NCI-H774 (cell line): Measurements from ENCODE around the gene RPL28.
"Not testable (repeated sequence)": the region's sequence is repeated elsewhere in the genome, so short reads cannot be mapped to it uniquely, and the experiment has no call there.

Experiments
- DNase-seq: peaks from one replicate; lab custom pipeline; 2025; lab: John Stamatoyannopoulos, UW

The RPL28 gene

DNA sequence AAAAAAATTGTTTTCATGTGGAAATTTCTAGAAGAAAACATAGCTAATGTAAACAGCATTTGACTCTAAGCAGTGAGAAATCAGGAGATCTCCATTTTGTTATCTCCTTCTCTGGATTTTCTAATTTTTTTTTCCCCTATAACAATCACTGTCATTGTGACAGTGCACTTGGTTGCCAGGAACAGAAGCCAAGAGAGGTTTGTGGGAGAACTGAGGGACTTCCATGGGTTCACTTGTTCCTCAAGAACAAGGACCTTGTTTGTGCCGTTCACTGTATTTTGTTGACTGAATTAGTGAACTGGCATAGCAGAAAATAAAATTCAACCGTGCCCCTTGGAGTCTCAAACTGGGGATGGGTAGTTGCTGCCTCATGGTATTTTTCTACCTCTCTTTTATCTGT lies 40.3 kb downstream of the RPL28 start:
- DNase-seq = no peak

DNA sequence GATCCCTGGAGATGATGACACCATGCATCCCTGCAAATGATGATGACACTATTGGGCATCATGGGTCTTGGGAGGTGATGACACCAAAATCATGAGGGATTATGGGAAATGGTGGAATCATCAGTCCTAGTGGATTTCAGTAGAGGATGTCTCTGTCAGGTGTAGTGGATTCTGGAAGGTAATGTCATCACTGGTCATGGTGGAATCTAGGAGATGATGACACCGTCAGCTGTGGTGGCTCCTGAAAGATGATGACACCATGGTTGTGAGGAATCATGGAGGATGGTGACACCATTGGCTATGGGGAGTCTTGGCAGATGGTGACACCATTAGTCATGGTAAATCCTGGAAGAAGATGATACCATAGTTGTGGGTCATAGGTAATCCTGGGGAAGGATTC lies 45.5 kb downstream of the RPL28 start:
- no peak for DNase-seq

DNA sequence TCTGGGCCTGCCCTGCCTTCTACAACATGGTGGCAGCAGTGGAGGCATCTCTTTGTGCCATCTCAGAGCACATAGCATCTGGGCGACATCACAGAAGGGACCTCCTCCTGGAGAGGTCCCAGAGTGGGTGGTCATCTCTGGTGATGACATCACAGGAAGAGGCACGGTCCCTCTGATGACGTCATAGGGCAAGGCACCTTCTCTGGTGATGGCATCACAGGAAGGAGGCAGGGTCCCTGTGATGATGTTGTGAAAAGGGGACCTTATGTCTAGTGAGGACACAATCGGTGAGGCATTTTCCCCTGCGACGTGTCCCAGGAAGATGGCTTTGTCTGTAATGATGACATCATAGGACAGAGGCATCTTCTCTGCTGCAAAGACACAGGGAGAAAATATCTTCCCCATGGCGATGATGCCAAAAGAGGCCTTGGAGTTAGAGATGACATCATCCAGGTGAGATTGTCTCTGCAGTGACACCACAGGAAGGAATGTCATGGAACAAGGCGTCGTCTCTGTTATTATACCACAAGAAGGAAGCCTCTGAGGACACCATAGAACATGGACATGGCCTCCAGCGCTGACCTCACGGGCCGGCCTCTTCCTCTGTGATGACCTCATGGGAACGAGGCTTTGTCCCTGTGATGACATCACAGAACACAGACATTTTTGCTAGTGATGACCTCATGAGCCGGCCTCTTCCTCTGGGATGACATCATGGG lies 46.7 kb downstream of the RPL28 start:
- no peak for DNase-seq

DNA sequence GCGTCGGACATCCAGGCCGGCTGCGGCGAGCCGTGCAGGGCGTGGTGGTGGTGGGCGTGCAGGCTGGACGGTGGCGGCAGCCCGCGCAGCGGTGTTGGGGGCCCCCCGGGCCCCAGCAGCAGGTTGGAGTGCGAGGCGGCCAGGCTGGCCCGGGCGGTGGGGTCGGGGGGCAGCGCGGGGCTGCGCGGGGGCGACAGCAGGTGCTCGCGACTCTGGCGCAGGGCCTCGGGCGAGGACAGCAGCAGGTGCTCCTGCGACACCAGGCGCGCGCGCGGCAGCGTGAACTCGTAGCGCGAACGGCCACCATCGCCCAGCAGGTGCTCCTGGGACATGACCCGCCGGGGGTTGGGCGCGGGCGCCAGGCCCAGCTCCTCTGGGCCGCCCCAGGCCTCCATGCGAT lies 47.6 kb downstream of the RPL28 start:
- DNase-seq = no peak

DNA sequence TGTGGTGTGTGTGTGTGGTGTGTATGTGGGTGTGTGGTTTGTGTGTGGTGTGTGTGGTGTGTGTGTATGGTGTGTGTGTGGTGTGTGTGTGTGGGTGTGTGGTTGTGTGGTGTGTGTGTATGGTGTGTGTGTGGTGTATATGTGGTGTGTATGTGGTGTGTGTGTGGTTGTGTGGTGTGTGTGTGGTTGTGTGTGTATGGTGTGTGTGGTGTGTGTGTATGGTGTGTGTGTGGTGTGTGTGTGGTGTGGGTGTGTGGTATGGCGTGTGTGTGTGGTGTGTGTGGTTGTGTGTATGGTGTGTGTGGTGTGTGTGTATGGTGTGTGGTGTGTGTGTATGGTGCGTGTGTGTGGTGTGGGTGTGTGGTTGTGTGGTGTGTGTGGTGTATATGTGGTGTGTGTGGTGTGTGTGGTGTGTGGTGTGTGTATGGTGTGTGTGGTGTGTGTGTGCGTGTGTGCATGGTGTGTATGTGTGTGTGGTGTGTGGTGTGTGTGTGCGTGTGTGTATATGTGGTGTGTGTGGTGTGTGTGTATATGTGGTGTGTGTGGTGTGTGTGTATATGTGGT lies 48.7 kb downstream of the RPL28 start:
- DNase-seq = no peak

DNA sequence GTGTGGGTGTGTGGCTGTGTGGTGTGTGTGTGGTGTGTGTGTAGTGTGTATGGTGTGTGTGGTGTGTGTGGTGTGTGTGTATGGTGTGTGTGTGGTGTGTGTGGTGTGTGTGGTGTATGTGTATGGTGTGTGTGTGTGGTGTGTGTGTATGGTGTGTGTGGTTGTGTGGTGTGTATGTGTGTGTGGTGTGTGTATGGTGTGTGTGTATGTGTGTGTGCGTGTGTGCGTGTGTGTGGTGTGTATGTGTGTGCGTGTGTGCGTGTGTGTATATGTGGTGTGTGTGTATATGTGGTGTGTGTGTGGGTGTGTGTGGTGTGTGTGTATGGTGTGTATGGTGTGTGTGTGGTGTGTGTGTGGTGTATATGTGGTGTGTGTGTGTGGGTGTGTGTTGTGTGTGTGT lies 49.3 kb downstream of the RPL28 start:
- DNase-seq = no peak

DNA sequence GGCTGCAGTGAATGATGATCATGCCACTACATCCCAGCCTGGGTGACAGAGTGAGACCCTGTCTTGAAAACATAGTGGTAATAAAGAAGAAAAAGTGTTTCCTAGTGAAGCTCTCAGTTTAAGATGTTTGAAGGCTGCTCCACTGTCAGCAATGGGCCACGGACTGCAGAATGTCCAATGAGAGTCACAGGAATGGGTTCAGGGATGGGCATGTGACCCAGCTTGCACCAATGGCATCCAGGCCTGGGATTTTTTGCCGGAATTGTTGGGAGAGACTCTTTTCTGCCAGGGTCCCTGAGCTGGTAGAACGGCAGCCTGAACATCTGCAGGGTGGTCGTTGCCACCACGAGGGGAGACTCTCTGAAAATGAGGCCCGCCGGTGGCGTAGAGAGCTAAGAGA lies 51.1 kb downstream of the RPL28 start:
- peak; percentile 43 for DNase-seq

DNA sequence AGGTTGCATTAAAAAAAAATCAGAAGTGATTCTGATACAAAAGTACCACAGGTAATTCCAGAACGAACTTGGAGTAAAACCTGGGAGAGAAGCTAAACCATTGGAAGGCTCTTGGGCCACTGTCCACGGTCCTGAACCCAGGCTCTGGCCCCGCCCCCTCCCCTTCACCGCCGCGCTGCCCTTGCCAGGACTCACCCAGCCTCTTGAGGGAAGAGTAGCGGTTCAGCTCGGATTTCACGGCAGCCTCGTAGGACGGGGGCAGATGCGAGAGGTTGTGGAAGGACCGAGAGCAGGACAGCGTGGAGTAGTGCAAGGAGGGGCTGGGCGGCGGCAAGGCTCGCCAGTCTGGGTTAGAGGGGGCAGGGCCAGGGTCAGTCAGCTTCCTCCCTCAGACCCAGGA lies 51.7 kb downstream of the RPL28 start:
- no peak for DNase-seq

DNA sequence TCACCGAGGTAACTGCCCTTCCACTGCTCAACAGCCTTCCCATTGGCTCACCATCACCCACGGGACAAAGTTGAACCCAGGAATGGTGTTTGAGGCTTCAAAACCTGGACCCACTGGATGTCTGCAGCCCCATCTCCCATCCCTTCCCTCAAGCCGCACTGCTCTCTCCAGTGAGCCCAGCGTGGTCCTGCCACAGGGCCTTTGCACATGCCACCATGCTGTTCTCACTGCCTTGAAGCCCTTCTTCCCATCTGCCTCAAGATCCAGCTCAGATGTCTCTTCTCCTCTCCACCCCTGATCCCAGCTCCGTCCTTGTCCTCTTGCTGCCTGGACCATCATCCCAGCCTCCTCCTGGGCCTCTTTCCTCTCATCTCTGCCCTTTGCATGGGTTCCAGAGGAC lies 53.3 kb downstream of the RPL28 start:
- no peak for DNase-seq

DNA sequence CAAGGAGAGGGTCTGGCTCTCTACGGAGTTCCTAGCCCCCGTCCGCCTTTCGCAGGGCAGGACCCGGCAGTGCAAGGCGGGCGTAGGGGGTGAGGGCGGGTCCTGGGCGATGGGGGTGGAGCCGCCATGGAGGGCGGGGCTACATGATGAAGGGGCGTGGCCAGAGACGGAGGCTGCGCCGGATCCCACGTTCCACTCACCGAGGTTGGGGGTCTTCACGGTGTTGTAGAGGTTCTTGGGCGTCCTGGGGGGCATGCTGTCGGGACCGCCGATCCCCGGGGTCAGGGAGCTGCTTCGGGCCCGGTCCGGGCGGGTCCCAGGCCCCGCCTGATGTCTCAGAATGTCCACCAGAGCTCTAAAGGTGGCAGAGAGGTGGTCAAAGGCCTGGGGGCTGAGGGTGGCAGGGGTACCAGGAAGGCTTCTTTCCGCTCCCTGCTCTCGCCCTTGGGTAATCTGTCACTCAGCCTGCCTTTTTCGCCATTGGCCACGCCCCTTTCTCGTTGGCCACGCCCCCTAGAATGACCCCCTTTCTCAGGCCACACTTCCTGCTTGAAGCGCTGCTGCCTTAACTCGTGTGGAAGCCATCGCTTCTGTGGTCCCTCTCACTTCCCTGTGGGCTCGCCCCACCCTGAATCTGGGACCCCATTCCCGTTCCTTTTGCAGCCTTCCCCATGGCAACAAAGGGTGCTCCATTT lies 54.8 kb downstream of the RPL28 start:
- no peak for DNase-seq

DNA sequence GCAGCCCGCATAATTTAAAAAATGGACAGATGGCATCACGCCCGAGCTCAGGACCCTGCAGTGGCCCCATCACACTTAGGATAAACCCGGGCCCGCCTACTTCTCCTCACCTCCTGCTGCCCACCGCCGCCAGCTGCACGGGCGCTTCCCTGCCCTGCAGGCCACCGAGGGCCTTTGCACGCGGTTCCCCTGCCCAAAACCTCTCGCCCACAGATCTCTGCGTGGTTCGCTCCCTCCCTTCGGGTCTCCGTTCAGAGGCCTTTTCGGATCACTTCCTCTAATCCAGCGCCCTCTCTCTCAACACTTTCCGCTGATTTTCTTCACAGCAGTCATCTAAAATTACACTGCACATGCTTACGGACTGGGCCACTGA lies 55.6 kb downstream of the RPL28 start:
- DNase-seq = no peak

DNA sequence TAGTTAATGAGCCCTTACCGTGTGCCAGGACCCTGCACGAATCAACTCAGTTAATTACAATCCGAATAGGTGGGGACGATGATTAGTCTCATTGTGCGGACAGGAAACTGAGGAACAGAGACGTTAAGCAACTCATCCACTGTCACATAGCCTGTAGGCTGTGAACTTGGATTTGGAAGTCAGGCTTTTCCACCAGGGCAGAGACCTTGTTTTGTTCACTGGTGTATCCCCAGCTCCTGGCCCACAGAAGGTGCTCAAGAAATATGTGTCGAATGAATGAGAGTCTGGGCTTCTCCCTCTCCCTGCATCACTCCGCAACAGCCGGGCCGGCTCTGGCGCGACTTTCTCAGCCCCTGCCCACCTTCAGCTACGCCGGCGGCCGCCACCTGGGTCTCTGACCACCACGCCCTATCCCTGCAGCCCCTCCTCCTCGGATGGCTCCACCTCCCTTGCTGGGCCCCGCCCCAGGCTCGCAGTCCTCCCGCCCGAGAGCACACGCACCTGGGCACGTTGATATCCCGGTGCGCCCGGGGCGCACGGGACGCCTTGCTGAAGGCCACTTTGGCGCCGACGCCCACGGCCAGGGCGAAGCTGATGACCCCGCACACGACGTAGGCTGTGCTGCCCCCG lies 56.1 kb downstream of the RPL28 start:
- no peak for DNase-seq

DNA sequence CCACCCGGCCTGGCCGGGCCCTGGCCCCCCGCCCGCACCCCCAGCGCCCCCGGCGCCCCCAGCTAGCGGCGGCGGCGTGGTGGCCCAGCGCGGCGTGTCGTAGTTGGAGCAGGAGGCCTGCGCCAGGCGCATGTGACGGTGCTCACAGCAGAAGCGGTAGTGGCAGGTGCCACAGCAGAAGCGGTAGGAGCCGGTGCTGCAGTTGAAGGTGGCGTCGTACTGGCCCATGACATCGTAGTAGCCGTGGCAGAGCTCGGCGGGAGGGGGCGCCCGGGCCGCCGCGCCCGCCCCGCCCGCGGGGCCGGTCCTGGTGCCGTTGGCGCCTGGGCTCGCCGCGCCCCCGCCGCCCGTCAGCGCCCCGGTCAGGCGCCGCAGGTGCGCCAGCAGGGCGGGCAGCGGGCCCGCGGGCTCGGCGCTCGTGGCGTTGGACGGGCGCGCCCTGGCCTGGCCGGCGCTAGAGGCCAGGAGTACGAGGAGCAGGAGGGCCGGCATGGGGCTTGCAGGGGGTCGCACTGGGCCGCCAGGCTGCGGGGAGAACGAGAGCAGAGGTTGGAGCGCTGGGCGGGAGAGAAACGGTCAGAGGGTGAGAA lies 56.7 kb downstream of the RPL28 start:
- no peak for DNase-seq

DNA sequence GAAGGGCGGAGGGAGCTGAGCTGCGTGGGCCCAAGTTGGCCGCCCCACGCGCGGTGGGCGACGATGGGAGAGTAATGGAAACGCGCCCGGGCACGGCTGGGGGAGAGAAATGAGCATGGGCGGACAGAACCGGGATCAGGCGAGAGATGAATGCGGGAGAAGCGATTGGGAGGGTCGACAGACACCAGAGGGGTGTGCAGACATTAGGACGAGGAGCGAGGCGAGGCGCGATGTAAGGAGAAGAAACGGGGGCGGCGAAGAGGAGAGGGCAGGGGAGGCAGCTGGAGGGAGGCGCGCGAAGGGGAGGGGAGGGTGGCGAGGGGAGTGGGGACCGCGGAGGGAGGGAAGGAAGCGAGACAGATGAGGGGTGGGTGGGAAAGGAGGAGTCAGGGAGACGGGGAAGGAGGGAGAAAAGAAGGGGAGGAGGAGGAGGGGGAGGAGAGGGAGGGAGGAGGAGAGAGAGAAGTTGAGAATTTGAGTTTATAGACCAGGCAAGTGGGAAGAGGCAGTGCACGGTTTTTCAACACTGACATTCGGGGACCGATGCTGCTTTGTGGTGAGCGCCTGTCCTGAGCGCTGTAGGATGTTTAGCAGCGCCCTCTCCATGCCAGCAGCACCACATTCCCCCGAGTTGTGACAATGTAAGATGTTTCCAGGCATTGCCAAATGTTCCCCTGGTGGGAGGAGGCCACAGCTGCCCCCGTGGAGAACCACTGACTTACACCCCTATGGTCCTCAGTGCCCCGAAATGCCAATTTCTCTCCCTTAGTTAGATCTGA lies 57.5 kb downstream of the RPL28 start, which contains the start of gene SHISA7:
Gene SHISA7, minus strand, starts transcription at position 256 of the 779 bp plus-strand sequence. CDS start 437 bp downstream, outside the sequence.
- DNase-seq = no peak

DNA sequence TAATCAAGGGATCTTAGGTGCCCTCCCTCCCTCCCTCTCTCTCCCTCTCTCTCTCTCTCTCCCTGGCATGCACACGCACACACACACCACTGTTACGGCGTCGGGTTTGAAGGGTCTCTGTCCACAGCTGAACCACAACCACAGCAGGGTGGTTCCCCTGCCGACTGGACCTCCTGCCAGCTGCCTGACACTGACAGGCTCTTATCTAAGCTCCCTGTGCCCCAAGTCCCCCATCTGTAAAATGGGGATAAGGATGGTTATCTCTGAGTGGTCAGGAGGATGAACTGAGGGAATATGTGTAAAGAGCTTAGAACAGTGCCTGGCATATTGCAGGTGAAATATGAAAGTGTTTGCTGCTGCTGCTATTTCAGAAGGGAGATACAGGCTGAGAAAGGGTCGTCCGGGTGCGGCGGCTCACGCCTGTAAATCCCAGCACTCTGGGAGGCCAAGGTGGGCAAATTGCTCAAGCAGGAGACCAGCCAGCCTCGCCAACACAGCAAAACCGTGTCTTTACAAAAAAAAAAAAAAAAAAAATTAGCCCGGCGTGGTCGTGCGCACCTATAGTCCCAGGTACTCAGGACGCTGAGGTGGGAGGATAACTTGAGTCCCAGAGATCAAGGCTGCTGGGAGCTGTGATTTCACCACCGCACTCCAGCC lies 58.2 kb downstream of the RPL28 start:
- DNase-seq = no peak

DNA sequence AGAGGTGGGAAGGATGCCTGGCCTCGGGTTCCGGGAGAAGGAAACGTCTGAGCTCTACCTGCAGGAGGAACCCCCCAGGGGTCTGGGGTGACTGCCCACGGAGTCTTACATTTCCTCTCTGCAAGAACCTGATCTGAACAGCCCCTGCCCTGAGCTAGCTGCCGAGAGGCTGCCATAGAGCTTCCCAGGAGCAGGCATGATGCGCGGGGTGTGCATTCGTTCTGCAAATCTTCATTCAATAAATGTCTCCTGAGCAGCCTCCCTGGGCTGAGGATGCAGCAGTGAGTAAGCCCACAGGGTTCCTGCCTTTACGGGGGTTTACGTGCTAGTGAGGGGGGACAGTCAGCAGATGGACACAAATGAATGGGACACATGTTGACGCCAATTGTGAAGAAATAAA lies 58.9 kb downstream of the RPL28 start:
- no peak for DNase-seq

DNA sequence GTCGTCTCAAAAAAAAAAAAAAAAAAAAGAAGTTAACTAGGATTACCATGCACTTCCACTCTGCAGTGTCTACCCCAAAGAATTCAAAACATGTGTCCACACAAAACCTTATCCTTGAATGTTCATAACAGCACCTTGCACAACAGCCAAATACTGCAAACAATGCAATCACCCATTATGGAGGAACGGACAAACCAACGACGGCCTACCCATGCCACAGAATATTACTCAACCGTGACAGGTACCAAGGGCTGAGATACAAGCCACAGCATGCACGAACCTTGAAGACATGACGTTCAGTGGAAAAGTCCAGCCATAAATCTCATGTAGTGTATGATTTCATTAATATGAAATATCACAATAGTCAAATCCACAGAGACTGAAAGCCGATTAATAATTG lies 60.3 kb downstream of the RPL28 start:
- DNase-seq = no peak

DNA sequence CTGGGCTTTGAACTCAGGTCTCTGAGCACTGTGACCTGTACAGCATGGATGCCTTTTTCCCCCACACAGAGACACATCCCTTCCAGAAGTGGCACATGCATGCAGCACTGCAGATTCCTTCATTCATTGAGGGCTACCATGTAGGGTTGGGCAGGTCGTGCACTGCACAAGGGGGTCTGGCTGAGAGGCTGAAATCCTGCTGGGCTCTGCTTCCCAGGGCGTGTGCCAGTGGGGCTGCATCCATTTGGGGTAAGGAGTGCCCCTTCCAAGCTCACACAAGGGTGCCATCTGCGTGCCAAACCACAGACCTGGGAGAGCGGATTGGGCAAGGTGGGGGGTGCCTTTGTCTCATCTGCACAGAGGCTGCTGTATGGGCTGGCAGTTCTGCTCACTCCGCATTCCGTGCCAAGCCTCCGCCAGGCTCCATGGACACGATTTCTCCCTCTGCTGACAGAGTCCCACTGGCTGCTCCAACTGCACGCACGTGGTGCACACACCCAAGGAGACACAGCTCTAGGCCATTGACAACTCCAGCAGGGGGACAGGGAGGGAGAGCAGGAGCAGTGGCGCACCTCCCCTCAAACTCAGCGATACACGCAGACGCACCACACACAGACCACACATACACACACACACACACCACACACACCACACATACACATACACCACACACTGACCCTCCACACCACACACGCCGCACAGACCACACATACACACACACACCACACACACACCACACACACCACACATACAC lies 61.9 kb downstream of the RPL28 start:
- no peak for DNase-seq

DNA sequence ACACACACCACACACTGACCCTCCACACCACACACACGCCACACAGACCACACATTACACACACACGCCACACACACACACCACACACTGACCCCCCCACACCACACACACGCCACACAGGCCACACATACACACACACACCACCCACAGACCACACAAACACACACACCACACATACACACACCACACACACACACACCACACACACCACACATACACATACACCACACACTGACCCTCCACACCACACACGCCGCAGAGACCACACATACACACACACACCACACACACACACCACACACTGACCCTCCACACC lies 62.4 kb downstream of the RPL28 start:
- DNase-seq = not testable (repeated sequence)

DNA sequence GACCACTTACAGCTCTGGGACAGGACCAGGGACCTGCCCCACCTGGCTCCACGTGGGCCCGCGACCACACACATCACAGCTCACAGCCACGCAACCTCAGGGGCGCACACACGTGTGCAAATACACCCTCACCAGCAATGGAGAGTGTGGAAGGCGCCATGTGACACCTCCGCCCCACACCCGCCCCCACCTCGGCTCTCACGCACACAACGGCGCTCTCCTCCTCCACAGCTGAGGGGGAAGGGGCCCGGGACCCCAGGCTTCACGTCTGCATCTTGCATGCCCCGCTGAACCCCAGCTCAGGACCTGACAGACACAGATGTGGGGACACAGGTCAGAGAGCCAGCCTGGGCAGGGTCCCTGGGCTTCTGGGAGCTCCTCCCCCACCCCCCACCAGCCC lies 63.7 kb downstream of the RPL28 start:
- no peak for DNase-seq
